Lower leg skin (tissue), 4 donors: ENCODE data around the gene BMP10. TPM values are rescaled to one million over a fixed set of nuclear protein-coding genes. Genes with fewer than 3 reads are reported as not detected.

ENCODE experiments used
- DNase-seq, 2 donors: peaks; one replicate each; pipeline ENCODE4 v3.0.0-alpha.2; 2019; ENCODE audit warnings: low spot score in 2 of 2
- H3K4me3 ChIP-seq: fragments of 200-600 bp; sonication (generic); 2 replicates; pipeline ENCODE4 v1.5.1; 2017; ENCODE audit warnings: mild to moderate bottlenecking, low read depth; ENCODE audit not compliant: poor library complexity, severe bottlenecking
- CTCF ChIP-seq, 3 donors: fragments of 450-650 bp; IDR thresholded peaks; one replicate each; pipeline ENCODE4 v1.5.1; 2016; ENCODE audit warnings: antibody characterized with exemption in 3 of 3, mild to moderate bottlenecking in 3 of 3, moderate library complexity in 2 of 3
- POLR2A ChIP-seq, 2 donors: fragments of 450-650 bp; IDR thresholded peaks; one replicate each; pipeline ENCODE4 v1.6.1; 2016 to 2017; ENCODE audit warnings: antibody characterized with exemption in 2 of 2, mild to moderate bottlenecking in 1 of 2, moderate library complexity in 1 of 2
- WGBS, 2 donors: methylation state at CpG; one replicate each; pipeline ENCODE4 v1.1.5; 2018; 5-methylcytosine and 5-hydroxymethylcytosine counted together
- intact Hi-C: fragments of 100-400 bp; cut with DNase I; formaldehyde crosslinking; loops from one replicate; pipeline ENCODE4 v1.15.0; 2023; ENCODE audit warnings: low total_unique reads
- total RNA-seq, 4 donors: library from RNA; depleted of rRNA; stranded (reverse); fragments of >200 nt; gene quantifications; one replicate each; pipeline ENCODE4 v1.1.0, GENCODE V29; 2016

BMP10 gene
- total RNA-seq, 4 donors from 2014 or later, result 0.19 TPM; not detected in 3

DNA sequence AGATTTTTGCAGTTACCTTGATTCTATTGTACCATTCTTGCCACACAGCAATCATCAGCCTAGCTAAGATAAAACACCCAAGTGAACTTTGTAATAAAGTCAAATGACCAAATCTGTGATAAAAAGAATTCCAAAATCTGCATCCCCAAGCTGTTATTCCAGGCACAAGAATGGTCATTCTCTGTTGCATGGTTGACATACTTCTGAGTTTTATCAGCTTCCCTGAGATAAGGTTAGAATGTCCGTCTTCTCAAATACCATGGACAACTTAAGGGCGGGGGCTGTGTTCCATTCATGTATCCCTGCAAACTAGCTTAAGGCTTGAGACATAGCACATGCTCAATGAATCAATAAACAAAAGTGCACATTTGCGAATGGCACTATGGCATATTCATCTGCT lies 8.1 kb upstream of the BMP10 start:
- WGBS, 2 donors, result 90 to 93% methylated on average over 3 of the region's 3 CpGs
- no peak overlapping the region for H3K4me3 ChIP-seq
- intact Hi-C loops, result no loop called here
- DNase-seq, result no peak
- TF ChIP-seq CTCF (IDR thresholded peaks at IDR 0.05) (no peak), POLR2A (IDR thresholded peaks at IDR 0.05) (no peak)

GRCh38 chr2:68878753-68879152 lies 7.6 kb upstream of the BMP10 start:
- intact Hi-C loops, result no loop called here
- DNase-seq, result no peak
- no peak for TF ChIP-seq CTCF (IDR thresholded peaks at IDR 0.05)
- no peak for TF ChIP-seq POLR2A (IDR thresholded peaks at IDR 0.05)
- WGBS, 2 donors, result 90 to 92% methylated on average over 2 of the region's 2 CpGs
- no peak overlapping the region for H3K4me3 ChIP-seq

DNA sequence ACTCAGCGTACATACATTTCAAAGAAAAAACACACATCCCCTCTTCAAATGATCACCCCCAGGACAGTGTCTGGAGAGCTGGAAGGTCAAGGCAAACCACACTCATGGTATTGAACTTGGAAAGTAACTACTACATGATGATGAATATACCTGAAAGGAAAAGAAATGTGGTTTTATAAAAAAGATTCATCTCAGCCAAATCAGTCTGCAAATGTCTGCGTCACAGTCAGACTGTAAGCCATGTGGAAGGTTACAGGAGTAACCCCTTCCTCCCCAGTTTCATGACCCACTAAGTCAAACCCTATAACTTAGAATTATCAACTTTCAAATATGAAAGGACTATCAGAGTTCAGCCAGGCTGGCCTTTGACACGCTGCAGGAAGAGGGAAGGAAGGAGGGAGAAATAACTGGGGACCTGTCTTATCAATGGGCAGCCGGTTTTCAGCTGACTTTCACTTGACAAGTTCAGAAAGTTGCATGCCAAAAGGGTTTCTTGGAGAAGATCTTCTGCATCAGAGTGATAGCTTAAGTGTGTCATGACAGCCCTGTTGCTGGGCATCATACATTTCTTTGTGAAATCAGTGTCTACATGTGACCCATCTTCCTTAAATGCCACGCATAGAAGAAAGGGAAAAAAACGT lies 7.0 kb upstream of the BMP10 start:
- TF ChIP-seq POLR2A (IDR thresholded peaks at IDR 0.05) (no peak), CTCF (IDR thresholded peaks at IDR 0.05) (no peak)
- no peak overlapping the region for H3K4me3 ChIP-seq
- intact Hi-C loops, result no loop called here
- no peak for DNase-seq
- 68 to 71% methylated on average over 6 of the region's 6 CpGs for WGBS, 2 donors

DNA sequence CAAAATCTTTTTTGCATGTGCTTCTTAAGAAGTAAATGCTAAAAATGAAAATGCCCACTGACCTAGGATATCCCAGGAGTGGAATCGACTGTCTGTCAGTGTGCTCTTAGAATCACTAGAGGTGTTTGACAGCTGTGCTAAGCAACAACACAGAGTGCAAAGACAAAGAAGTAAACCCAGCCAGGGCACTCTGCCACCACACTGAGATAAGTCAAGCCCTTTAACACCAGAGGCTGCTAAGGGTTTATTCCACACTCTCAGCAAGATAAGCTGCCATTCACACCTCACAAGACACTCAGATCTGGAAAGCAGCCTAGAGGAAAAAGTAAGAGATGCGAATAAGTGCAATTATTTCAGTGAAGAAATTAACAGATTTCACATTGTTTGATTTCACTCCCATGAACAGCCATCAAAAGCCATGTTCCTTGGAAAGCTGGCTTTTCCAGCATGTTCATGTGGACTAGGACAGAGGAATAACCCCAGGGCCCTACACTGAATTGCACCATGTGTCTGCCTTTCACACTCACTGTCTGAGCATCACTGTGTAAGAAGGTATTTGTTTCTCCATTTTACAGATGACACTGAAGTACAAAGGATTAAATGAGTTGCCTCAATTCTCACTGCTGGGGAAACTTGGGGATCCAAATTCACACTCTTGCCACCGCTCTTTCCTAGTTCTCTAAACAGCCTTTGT lies 6.0 kb upstream of the BMP10 start:
- WGBS, 2 donors, result 69 to 80% methylated on average over 3 of the region's 3 CpGs
- intact Hi-C loops, result no loop called here
- H3K4me3 ChIP-seq, result no peak overlapping the region
- no peak for DNase-seq
- TF ChIP-seq CTCF (IDR thresholded peaks at IDR 0.05) (no peak), POLR2A (IDR thresholded peaks at IDR 0.05) (no peak)

DNA sequence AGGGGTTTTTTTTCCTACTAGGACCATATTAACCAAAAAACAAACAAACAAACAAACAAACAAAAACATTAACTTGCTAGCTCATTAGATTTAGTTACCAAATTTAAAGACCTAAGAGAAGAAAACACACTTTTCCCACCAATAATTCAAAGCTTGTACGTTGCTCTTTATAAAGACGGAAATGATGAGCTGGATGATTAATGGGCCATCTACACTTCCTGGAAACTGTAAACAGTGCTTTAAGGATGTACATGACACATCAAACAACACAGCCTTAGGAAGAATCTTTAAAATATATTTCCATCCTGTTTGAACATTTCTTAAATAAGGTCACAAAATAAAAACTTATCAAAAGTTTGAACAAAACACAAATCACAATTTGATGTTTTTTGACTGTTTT lies 982 bp downstream of the BMP10 start:
- H3K4me3 ChIP-seq, result no peak overlapping the region
- no peak for DNase-seq
- 24% methylated on average over 2 of the region's 2 CpGs for WGBS, 2 donors
- intact Hi-C loops, result no loop called here
- no peak for TF ChIP-seq POLR2A (IDR thresholded peaks at IDR 0.05)
- no peak for TF ChIP-seq CTCF (IDR thresholded peaks at IDR 0.05)

- no peak for DNase-seq
- intact Hi-C loops, result no loop called here
- TF ChIP-seq POLR2A (IDR thresholded peaks at IDR 0.05) (no peak), CTCF (IDR thresholded peaks at IDR 0.05) (no peak)
- H3K4me3 ChIP-seq, result no peak overlapping the region
Observed at GRCh38 chr2:68865108-68865507, 6.1 kb downstream of the BMP10 start.
